Erythroblast (primary cell): ENCODE results near the gene CA4.

Source experiments
- GATA1 ChIP-seq: IDR thresholded peaks from 2 replicates; pipeline ENCODE4 v1.6.1; 2011; ENCODE audit warnings: low read depth, mild to moderate bottlenecking, control low read depth, low read length, moderate library complexity
- POLR2A ChIP-seq: IDR thresholded peaks from 2 replicates; pipeline ENCODE4 v1.6.1; 2011; ENCODE audit warnings: mild to moderate bottlenecking, low read length

GRCh38 chr17:60169921-60170817 is 20.4 kb downstream of the CA4 start:
- TF ChIP-seq POLR2A, result no peak
- TF ChIP-seq GATA1, result no peak
